ENCODE measurements around the gene GATD1.

GATD1 gene

DNA sequence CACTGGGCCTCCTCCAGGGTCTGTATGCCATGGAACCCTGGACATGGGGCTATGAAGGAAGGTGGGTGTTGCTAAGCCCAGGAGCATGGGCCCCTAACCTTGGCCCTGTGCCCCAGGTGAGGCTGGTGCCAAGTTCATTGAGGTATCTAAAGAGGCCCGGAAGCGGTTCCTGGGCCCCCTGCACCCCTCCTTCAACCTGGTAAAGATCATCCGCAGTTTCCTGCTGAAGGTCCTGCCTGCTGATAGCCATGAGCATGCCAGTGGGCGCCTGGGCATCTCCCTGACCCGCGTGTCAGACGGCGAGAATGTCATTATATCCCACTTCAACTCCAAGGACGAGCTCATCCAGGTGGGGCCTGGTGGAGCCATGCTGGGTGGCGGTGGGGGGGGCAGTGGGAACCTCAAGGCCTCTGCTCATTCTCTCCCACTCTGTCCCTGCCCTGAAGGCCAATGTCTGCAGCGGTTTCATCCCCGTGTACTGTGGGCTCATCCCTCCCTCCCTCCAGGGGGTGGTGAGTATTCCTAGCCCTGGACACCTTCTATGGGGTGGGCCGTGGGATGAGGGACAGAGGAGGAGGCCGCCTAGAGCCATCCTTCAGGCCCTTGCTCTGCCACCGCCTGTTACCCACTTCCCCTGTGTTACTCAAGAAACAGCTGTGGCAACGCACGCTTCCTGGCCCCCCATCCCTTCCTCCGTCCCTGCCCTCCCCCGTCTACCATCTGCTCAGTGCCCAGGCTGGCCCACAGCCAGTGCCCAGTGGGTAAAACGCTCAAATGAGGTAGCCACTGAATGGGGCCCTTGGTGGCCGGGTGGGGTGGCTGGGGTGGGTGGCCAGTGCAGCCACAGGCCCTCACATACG is 44.5 kb upstream of the GATD1 start:
- peaks cover 21 to 48% (median 35%) of the 10 kb centered on the region in 11 experiments for H3K36me3 ChIP-seq
- peak overlapping the region; percentile 93 to 97 (median 96) for H3K9ac ChIP-seq
- peaks cover 28 to 89% (median 50%) of the 10 kb centered on the region in 11 experiments; a peak in 20 of 22 replicates for H4K20me1 ChIP-seq
- peak overlapping the region in 9 of 10 experiments; percentile 81 to 95 (median 84); a peak in 18 of 20 replicates for H3K4me3 ChIP-seq
- peaks cover 16 to 26% (median 21%) of the 10 kb centered on the region in 11 experiments for H3K27me3 ChIP-seq
- H3K9me3 ChIP-seq (replicated peaks in 1 of 11): no peaks in the 10 kb centered on the region
- peak in 1 of 11 experiments; percentile 49; a peak in 2 of 22 replicates for TF ChIP-seq Cebpa-rat (IDR thresholded peaks at IDR 0.05)
- H3K27ac ChIP-seq: peak overlapping the region; percentile 8 to 96 (median 93); a peak in 21 of 22 replicates
- H3K4me2 ChIP-seq: peak overlapping the region; percentile 91 to 100 (median 98)
- peaks cover 40 to 73% (median 62%) of the 10 kb centered on the region in 10 experiments for H3K4me1 ChIP-seq

DNA sequence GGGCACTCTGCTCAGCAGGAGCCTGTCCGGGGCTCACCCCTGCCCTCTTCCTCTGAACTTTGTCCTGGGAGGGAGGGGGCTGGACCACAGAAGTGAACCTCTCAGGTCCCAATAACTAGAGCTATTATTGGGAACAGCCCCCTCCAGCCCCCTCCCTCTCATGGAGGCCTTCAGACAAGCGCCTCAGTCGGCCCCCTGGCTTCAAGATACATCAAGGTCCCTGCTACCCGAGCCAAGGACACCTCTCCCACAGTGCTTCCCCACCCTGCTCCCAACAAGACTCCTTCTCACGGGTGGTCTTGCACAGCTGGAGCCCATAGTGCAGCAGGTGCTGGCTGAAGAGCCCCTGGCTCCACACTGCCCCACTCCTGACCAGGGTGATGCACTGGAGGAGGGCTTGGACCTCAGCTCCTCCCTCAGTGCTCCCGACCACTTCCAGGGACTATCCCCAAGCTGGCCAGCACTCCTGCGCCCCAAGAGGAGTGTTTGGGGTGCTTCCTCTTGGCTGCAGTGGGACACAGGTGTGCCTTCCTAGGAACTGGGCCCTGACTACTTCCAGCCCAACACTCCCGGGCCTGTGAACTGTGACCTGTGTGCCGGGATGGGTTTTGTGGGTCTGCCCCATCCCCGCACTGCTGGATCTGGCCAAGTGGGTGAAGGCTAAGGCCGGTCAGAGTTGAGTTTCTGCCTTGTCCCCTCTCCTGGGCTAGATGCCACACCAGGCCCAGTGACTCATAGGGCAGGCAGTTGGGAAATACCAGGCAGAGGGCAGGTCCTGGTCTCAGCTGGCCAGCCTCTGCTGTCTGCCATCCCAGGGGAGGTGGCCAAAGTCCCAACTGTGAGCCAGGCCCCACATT is 43.6 kb upstream of the GATD1 start:
- peaks cover 31 to 90% (median 49%) of the 10 kb centered on the region in 11 experiments; a peak in 20 of 22 replicates for H4K20me1 ChIP-seq
- peak in 1 of 11 experiments; percentile 40; a peak in 2 of 22 replicates for TF ChIP-seq Cebpa-rat (IDR thresholded peaks at IDR 0.05)
- peaks cover 24 to 54% (median 36%) of the 10 kb centered on the region in 11 experiments for H3K36me3 ChIP-seq
- peak overlapping the region; percentile 93 to 97 (median 96) for H3K9ac ChIP-seq
- peak overlapping the region; percentile 81 to 95 (median 86) for H3K4me3 ChIP-seq
- H3K4me2 ChIP-seq: peak overlapping the region; percentile 91 to 100 (median 98)
- H3K27me3 ChIP-seq: peaks cover 8 to 17% (median 12%) of the 10 kb centered on the region in 11 experiments; a peak in 21 of 22 replicates
- H3K9me3 ChIP-seq (replicated peaks in 1 of 11): no peaks in the 10 kb centered on the region
- peaks cover 35 to 64% (median 54%) of the 10 kb centered on the region in 10 experiments for H3K4me1 ChIP-seq
- peak overlapping the region; percentile 83 to 96 (median 93); a peak in 21 of 22 replicates for H3K27ac ChIP-seq

DNA sequence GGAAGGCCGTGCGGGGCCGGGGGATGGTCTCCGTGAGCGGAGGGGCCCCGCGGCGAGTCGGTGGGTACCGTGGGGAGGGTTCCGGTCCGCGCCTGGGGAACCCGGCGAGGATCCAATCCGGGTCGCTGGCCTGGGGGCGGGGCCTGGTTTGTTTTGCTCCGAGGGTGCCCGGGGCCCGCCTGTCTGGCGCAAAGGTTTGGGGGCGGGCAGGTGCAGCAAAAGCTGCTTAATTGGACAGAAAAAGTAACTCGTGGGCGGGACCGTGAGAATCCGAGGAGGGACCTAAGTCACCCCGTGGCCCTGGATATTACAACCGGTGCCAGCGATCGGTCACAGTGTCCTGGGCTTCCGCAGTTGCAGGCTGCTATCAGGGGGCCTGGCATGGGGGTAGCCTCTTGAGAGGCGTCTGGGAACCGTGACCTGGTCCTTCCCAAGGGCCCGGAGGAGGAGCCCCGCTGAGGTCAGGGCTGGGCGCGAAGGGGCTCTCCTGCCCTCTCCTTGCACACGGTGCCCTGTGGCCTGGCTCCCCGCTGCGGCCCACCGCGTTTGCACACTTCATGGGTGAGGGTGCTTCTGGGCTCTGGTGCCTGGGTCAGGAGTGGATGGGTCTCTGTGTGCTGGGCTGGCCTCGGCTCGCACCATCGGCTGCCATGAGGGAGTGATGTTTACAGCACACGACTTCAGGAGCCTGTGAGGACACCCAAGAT is 42.8 kb upstream of the GATD1 start:
- Histone ChIP-seq H3K4me2 (peak overlapping the region; percentile 91 to 100 (median 98)), H3K9ac (peak overlapping the region; percentile 93 to 97 (median 96)), H4K20me1 (peaks cover 31 to 90% (median 49%) of the 10 kb centered on the region in 11 experiments; a peak in 20 of 22 replicates), H3K4me3 (peak overlapping the region; percentile 81 to 95 (median 86)), H3K36me3 (peaks cover 22 to 54% (median 35%) of the 10 kb centered on the region in 11 experiments), H3K4me1 (peaks cover 35 to 56% (median 46%) of the 10 kb centered on the region in 10 experiments), H3K9me3 (replicated peaks in 1 of 11) (no peaks in the 10 kb centered on the region), H3K27ac (peak overlapping the region; percentile 83 to 96 (median 93)), H3K27me3 (peaks cover 0 to 10% (median 4%) of the 10 kb centered on the region in 11 experiments; a peak in 19 of 22 replicates)
- no peak for TF ChIP-seq Cebpa-rat (IDR thresholded peaks at IDR 0.05)

DNA sequence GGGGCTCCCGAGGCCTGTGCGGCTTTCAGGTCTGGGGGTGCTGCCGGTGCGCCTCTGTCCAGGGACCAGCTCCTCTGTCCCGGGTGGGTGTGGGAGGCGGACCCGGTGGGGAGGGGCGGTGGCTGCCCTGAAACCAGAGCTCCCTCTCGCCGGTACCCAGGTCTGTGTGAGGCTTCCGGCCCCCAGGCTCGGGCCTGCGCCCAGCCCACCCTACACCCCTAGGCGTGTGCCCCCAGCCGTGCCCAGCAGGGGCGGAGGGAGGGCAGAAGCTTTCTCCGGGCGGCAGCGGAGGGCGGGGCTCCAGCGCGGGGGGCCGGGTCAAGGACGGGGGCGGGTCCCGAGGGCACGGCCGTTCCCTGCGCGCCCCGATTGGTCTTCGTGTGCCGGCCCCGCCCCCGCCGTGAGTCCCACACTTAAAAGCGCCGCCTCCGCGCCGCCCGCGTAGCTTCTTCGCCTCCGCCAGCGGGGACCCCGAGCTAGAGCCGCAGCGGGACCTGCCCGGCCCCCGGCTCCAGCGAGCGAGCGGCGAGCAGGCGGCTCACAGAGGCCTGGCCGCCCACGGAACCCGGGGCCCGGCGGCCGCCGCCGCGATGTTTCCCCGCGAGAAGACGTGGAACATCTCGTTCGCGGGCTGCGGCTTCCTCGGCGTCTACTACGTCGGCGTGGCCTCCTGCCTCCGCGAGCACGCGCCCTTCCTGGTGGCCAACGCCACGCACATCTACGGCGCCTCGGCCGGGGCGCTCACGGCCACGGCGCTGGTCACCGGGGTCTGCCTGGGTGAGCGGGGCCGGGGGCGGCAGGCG is 42.0 kb upstream of the GATD1 start:
- H3K4me2 ChIP-seq: peak overlapping the region; percentile 91 to 100 (median 98)
- TF ChIP-seq Cebpa-rat (IDR thresholded peaks at IDR 0.05): no peak
- peak overlapping the region; percentile 81 to 95 (median 86) for H3K4me3 ChIP-seq
- peak overlapping the region; percentile 93 to 97 (median 96) for H3K9ac ChIP-seq
- H3K9me3 ChIP-seq (replicated peaks in 1 of 11): no peaks in the 10 kb centered on the region
- H3K27me3 ChIP-seq: peaks cover 0 to 2% (median 0%) of the 10 kb centered on the region in 11 experiments; a peak in 3 of 22 replicates
- H3K27ac ChIP-seq: peak overlapping the region; percentile 83 to 96 (median 93)
- H4K20me1 ChIP-seq: peaks cover 25 to 90% (median 48%) of the 10 kb centered on the region in 11 experiments; a peak in 20 of 22 replicates
- H3K36me3 ChIP-seq: peaks cover 17 to 54% (median 35%) of the 10 kb centered on the region in 11 experiments
- H3K4me1 ChIP-seq: peaks cover 33 to 49% (median 39%) of the 10 kb centered on the region in 10 experiments

DNA sequence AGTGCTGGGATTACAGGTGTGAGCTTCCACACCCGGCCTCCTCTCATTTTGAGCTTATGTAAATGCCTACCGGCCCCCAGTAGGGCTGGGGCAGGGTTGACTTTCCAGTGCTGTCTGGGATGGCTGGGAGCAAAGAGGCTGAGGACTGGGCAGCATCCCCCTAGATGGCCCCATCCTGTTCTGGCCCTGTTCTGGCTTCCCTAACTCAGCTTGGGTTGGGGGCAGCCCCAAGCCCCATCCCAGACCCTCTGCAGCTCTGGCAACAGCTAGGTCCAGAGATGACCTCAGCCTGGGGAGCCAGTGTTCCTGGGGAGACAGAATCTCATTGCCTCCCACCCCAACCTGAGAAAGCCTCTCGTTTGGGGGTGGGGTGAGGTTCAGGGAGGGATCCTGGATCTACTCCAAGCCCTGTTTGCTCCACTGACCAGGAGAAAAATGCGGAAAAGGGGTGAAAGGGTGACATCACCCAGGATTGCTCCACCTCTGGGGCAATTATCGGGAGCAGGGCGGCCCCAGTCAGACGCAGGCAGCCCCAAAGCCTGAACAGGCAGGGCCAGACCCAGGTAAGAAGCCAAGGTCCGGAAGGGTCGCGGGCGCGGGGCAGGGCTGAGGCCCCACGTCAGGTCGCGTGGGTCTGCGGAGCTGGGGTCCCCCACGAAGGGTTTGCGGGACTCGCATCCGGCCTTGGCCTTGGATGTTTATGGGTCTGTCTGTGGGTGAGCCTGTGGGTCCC is 41.3 kb upstream of the GATD1 start, which contains the start of gene PNPLA2:
TSS of gene PNPLA2 (plus strand) at position 519 of the 733 bp plus-strand sequence. CDS start 805 bp downstream, outside the sequence.
- Histone ChIP-seq H3K4me2 (peak within 1 kb of the TSS; percentile 91 to 100 (median 98)), H3K4me1 (peaks cover 33 to 48% (median 42%) of the 10 kb centered on the region in 10 experiments), H3K36me3 (peaks cover 15 to 54% (median 35%) of the 10 kb centered on the region in 11 experiments), H3K9me3 (replicated peaks in 1 of 11) (no peaks in the 10 kb centered on the region), H4K20me1 (peaks cover 31 to 90% (median 53%) of the 10 kb centered on the region in 11 experiments; a peak in 21 of 22 replicates), H3K27ac (peak within 1 kb of the TSS; percentile 83 to 96 (median 93)), H3K4me3 (peak within 1 kb of the TSS; percentile 81 to 95 (median 86)), H3K9ac (peak within 1 kb of the TSS; percentile 93 to 97 (median 96)), H3K27me3 (no peaks in the 10 kb centered on the region)
- no peak for TF ChIP-seq Cebpa-rat (IDR thresholded peaks at IDR 0.05)

DNA sequence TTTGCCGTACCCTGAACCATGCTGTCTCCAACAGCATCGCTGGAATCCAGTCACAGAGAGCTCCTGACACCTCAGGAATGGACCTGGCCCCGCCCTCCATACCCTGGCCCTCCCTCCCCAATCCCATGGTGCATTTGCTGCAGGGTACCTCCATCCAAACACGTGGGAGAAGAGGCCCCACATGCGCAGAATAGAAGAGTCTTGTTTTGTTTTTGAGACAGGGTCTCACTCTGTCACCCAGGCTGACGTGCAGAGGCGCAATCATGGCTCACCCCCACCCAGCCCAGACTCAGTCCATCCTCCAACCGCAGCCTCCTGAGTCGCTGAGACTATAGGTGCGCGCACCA is 39.1 kb upstream of the GATD1 start:
- no peak for TF ChIP-seq Cebpa-rat (IDR thresholded peaks at IDR 0.05)
- Histone ChIP-seq H3K27me3 (no peaks in the 10 kb centered on the region), H3K4me1 (peaks cover 35 to 48% (median 45%) of the 10 kb centered on the region in 10 experiments)

More for the DNA sequence above, 39.1 kb upstream of the GATD1 start:
- no peak overlapping the region for H3K9ac ChIP-seq
- H3K4me3 ChIP-seq: no peak overlapping the region
- H3K36me3 ChIP-seq: peaks cover 32 to 57% (median 47%) of the 10 kb centered on the region in 11 experiments
- H3K9me3 ChIP-seq (replicated peaks in 1 of 11): no peaks in the 10 kb centered on the region
- no peak overlapping the region for H3K4me2 ChIP-seq
- peaks cover 32 to 92% (median 69%) of the 10 kb centered on the region in 11 experiments; a peak in 21 of 22 replicates for H4K20me1 ChIP-seq
- H3K27ac ChIP-seq: no peak overlapping the region

All from BLaER1 treated with 17β-estradiol and CSF1 and Interleukin-3, amounts not matched to agents 10 nM and 100 nM (cell line).